Stimulated activated naive CD8-positive, alpha-beta T cell treated with anti-CD3 and anti-CD28 coated beads, Interleukin-15, Interleukin-2, amounts not matched to agents 100 ng/mL and 50 ng/mL, for 24 hours (primary cell): ENCODE measurements around the gene KLRD1.
"Not testable (repeated sequence)": the region's sequence is repeated elsewhere in the genome, so short reads cannot be mapped to it uniquely, and the experiment has no call there.

Experiments used
- H3K27ac Mint-ChIP-seq: one replicate; pipeline ENCODE4 v1.8.0; 2021; ENCODE audit warnings: mild to moderate bottlenecking, mixed read lengths
- H3K27me3 Mint-ChIP-seq: one replicate; pipeline ENCODE4 v1.8.0; 2021; ENCODE audit warnings: mixed read lengths
- H3K36me3 Mint-ChIP-seq: one replicate; pipeline ENCODE4 v1.8.0; 2021; ENCODE audit warnings: low read depth, mixed read lengths
- H3K4me1 Mint-ChIP-seq: one replicate; pipeline ENCODE4 v1.8.0; 2021; ENCODE audit warnings: low read depth, mixed read lengths
- H3K4me3 Mint-ChIP-seq: one replicate; pipeline ENCODE4 v1.8.0; 2021; ENCODE audit warnings: mild to moderate bottlenecking, mixed read lengths
- H3K9me3 Mint-ChIP-seq: one replicate; pipeline ENCODE4 v1.8.0; 2021; ENCODE audit warnings: mixed read lengths

Gene KLRD1

DNA sequence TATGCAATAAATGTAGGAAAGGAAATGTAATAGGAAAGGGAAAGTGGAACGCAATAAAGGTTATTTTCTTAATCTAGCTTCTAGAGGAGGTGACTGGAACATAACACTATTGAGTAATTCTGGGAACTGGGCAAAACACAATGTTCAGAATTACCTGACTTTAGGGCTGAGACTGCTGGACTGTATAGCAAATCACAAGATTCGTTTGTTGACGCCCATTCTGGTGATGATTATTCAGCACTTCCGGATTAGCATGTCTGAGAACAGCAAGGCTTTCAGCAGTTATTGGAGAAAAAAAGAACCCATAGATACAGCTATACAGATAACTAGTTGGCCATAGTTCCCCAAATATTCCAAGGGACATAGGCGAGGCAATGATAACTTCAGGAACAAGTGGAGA, 2.3 kb upstream of the KLRD1 start:
- Mint-ChIP-seq H3K9me3 (peaks cover 4% of the 10 kb centered on the region), H3K4me1 (peaks cover 70% of the 10 kb centered on the region), H3K4me3 (peak overlapping the region; percentile 73), H3K27ac (peak overlapping the region; percentile 88), H3K36me3 (peaks cover 11% of the 10 kb centered on the region), H3K27me3 (peaks cover 3% of the 10 kb centered on the region)

DNA sequence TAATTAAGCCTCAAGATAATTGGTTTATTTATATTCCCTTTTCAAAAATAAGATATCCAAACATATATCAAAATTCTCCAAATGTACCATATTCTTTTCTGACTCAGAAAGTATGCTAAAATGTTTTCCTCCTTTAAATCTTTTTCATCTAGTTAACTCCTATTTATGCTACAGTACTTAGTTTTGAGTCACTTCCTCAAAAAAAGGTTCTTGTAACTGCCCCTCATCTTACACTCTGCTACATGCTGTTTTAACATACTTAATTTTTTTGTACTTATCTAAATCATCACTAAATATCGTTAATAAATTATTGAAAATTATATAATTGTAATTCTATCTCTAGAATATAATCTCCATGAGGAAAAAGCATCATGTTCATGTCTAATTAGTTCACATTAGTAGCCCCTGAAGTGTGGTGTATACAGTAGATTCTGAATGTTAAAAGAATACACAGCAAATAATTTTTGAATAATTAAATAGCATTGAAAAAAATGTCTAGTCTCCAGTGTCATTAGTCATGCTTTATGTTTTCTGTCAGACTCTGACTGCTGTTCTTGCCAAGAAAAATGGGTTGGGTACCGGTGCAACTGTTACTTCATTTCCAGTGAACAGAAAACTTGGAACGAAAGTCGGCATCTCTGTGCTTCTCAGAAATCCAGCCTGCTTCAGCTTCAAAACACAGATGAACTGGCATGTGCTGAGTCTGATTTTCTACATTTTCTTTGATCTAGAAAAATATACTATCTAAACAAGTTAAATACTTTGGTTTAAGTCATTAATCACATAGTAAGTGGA, 3.5 kb downstream of the KLRD1 start:
- Mint-ChIP-seq H3K4me3 (peak overlapping the region; percentile 30), H3K9me3 (no peaks in the 10 kb centered on the region), H3K4me1 (peaks cover 24% of the 10 kb centered on the region), H3K36me3 (no peaks in the 10 kb centered on the region), H3K27me3 (no peaks in the 10 kb centered on the region), H3K27ac (no peak overlapping the region)

DNA sequence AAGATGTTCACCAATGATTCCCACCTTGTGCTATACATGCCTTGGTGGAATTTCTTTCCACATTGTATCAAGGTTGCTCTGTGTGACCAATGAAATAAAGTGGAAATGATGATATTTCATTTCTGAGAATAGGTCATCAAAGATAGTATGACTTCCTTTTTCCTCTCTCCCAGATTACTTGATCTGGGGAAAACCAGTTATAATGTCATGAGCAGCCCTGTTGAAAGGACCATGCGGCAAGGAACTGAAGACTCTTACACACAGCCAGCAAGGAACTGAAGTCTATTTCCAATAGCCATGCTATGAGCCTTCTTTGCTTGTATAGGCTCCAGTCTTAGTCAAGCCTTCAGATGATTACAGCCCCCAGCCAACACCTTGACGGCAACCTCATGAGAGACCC, 11.7 kb downstream of the KLRD1 start:
- H3K36me3 Mint-ChIP-seq, result peaks cover 27% of the 10 kb centered on the region
- no peaks in the 10 kb centered on the region for H3K27me3 Mint-ChIP-seq
- H3K9me3 Mint-ChIP-seq, result peaks cover 6% of the 10 kb centered on the region
- H3K4me1 Mint-ChIP-seq, result peaks cover 60% of the 10 kb centered on the region
- H3K4me3 Mint-ChIP-seq, result peak overlapping the region; percentile 62
- H3K27ac Mint-ChIP-seq, result peak overlapping the region; percentile 94

DNA sequence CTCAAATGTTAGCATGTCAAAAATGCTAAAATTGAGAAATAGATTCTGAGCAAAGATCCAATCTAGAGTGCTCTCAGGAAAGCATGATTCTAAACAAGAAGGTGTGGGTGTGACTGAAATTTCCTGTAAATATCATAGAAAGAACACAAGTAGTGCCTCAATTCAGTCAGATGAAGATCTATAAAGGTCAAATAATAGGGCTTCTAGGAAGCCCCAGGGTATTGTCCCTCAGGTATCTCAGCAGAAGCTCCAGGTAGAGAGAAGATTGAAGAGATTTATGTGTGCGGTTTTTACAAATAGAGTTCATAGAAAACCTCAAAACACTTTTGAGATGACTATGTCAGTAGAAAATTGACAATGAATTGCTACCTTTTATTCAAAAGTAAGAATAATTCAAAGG, 13.0 kb downstream of the KLRD1 start:
- Mint-ChIP-seq H3K4me1 (peaks cover 64% of the 10 kb centered on the region), H3K27ac (peak overlapping the region; percentile 94), H3K27me3 (no peaks in the 10 kb centered on the region), H3K36me3 (peaks cover 27% of the 10 kb centered on the region), H3K9me3 (peaks cover 10% of the 10 kb centered on the region), H3K4me3 (peak overlapping the region; percentile 57)

DNA sequence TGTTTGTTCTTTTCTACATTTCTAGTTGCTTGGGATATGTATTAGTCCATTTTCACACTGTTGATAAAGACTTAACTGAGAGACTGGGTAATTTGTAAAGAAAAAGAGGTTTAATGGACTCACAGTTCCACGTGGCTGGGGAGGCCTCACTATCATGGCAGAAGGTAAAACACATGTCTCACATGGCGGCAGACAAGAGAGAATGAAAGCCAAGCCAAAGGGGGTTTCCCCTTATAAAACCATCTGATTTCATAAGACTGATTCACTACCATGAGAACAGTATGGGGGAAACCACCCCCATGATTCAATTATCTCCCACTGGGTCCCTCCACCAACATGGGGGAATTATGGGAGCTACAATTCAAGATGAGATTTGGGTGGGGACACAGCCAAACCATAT, 21.0 kb downstream of the KLRD1 start:
- Mint-ChIP-seq H3K9me3 (peaks cover 24% of the 10 kb centered on the region), H3K36me3 (peaks cover 30% of the 10 kb centered on the region), H3K4me1 (peaks cover 47% of the 10 kb centered on the region)
- H3K27me3 Mint-ChIP-seq, H3K4me3 Mint-ChIP-seq, H3K27ac Mint-ChIP-seq: not testable (repeated sequence)

DNA sequence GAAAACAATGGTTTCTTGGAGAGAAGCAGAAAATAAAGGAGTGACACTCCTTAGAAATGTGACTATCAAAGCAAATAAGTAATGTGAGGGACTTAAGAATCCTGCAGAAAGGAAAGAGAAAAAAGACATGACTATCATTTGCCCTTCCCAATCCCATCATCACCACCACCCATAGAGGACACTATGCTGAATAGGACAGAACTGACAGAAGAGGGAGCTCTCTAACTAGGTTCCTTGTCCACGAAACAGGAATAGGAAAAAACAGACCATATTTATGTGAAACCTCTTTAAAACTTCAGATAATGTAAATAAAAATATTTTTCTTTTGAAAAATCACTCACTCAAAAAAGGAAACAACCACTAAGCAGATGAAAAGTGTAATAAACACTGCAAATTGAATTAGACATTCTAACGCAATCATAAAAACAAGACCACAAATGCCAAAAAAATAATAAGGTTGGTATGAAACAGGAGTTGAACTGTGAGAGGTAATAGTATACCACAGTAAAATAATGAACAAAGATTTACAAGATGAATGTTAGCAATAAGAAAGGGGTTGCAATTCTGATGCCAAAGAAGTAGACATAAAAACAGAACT, 24.1 kb downstream of the KLRD1 start:
- H3K27me3 Mint-ChIP-seq, result no peaks in the 10 kb centered on the region
- H3K27ac Mint-ChIP-seq, result no peak overlapping the region
- H3K9me3 Mint-ChIP-seq, result peaks cover 18% of the 10 kb centered on the region

DNA sequence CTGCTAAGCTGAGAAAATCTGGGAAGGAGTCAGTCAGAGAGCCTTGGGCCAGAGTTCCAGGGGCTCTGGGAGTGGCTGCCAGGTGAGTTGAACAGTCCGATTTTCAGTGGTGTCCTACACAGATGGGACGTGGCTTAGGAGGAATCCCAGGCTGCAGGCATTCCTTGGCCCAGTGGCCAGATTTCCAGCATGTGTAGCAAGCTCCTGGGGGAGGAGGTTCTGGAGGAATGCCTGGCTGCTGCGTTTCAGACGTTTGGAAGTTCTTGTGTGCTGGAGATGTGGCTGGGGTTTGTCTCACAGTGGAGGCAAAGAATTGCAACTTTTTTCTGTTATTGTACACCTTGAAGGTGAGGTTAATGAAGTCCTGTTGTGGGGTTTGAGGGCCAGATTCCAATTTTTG, 28.5 kb downstream of the KLRD1 start:
- not testable (repeated sequence) for H3K4me3 Mint-ChIP-seq, H3K9me3 Mint-ChIP-seq, H3K27me3 Mint-ChIP-seq, H3K36me3 Mint-ChIP-seq, H3K27ac Mint-ChIP-seq
- H3K4me1 Mint-ChIP-seq, result peaks cover 17% of the 10 kb centered on the region

More for the DNA sequence above, 24.1 kb downstream of the KLRD1 start:
- H3K36me3 Mint-ChIP-seq, result peaks cover 27% of the 10 kb centered on the region
- peaks cover 37% of the 10 kb centered on the region for H3K4me1 Mint-ChIP-seq
- H3K4me3 Mint-ChIP-seq, result peak overlapping the region; percentile 15

DNA sequence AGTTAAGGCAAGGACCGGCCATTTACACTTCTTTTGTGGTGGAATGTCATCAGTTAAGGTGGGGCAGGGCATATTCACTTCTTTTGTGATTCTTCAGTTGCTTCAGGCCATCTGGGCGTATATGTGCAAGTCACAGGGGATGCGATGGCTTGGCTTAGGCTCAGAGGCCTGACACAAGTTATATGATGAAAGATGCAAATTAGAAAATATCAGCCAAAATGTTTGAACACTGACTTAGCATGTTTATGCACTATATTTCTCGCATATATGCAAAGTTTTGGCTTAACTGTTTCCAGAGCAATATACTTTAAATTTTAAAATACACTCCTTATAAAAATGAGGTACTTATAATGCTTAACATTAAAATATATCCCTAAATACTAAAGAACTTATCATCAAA, 30.8 kb downstream of the KLRD1 start:
- H3K36me3 Mint-ChIP-seq, H3K27me3 Mint-ChIP-seq, H3K4me3 Mint-ChIP-seq, H3K27ac Mint-ChIP-seq, H3K9me3 Mint-ChIP-seq: not testable (repeated sequence)
- H3K4me1 Mint-ChIP-seq, result peaks cover 11% of the 10 kb centered on the region

DNA sequence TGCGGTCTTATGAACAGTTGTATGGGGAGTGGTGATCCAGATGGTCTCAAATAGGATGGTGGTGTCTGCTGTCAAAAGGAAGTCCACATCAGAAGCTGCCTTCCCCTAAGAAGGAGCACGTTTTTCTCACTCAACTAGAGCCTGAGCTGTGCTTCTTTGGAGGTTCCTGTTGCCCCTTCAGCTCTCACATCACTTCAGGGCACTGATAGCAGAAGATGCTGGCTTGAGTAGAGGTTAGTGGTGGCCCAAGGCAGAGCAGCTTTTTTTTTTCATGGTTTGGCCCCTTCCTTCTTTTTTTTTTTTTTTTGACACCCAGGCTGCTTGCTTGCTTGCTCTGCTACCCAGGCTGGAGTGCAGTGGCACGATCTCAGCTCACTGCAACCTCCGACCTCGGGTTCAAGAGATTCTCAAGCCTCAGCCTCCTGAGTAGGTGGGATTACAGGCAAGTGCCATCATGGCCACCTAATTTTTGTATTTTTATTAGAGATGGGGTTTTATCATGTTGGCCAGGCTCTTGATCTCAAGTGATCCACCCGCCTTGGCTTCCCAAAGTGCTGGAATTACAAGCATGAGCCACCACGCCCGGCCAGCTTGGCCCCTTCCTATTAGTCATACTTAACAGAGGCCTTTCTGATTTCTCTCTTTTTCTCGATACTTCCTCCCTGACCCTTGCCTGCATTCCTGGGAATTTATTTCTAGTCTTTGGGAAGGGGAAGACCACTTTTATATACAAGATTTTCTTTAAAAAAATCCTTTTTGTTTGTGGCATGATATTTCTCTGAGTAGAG, 31.6 kb downstream of the KLRD1 start:
- Mint-ChIP-seq H3K27ac (no peak overlapping the region), H3K4me1 (peaks cover 11% of the 10 kb centered on the region), H3K36me3 (peaks cover 5% of the 10 kb centered on the region), H3K27me3 (no peaks in the 10 kb centered on the region), H3K4me3 (no peak overlapping the region), H3K9me3 (peaks cover 15% of the 10 kb centered on the region)

DNA sequence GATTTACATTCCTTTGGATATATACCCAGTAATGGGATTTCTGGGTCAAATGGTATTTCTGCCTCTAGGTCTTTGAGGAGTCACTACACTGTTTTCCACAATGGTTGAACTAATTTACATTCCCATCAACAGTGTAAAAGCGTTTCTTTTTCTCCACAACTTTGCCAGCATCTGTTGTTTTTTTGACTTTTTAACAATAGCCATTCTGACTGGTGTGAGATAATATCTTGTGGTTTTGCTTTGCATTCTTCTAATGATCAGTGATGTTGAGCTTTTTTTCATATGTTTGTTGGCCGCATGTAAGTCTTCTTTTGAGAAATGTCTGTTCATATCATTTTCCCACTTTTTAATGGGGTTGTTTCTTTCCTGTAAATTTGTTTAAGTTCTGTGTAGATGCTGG, 33.3 kb downstream of the KLRD1 start:
- peaks cover 15% of the 10 kb centered on the region for H3K9me3 Mint-ChIP-seq
- H3K27ac Mint-ChIP-seq, H3K4me3 Mint-ChIP-seq, H3K27me3 Mint-ChIP-seq, H3K36me3 Mint-ChIP-seq: not testable (repeated sequence)
- H3K4me1 Mint-ChIP-seq, result peaks cover 11% of the 10 kb centered on the region

DNA sequence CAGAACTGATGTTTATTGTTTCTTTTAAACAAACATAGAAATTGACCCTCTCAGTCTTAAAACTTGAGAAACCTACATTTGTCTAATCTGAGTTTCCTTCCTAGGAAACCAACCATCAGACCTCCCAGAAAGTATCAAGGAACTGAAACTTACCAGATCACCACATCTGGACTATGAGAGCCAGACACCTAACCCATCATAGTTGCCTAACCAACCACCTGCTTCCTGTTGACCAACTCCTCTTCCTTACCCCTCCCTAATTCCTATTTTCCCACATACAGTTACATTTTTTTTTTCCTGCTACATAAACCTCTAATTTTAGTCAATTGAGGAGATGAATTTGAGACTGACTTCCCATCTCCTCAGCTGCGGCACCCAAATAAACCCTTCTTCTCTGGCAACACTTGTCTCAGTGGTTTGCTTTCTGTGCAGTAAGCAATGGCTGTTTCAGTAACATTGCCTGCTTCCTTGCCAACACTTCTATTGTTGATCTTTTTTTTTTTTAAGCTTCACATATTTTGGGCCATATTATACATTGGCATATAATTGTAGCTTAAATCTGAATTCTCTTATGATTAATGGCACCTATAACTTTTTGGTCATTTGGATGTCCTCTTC, 34.3 kb downstream of the KLRD1 start:
- Mint-ChIP-seq H3K27me3 (no peaks in the 10 kb centered on the region), H3K36me3 (peaks cover 5% of the 10 kb centered on the region), H3K9me3 (peaks cover 15% of the 10 kb centered on the region), H3K4me3 (no peak overlapping the region), H3K4me1 (peaks cover 11% of the 10 kb centered on the region), H3K27ac (peak overlapping the region; percentile 47)

DNA sequence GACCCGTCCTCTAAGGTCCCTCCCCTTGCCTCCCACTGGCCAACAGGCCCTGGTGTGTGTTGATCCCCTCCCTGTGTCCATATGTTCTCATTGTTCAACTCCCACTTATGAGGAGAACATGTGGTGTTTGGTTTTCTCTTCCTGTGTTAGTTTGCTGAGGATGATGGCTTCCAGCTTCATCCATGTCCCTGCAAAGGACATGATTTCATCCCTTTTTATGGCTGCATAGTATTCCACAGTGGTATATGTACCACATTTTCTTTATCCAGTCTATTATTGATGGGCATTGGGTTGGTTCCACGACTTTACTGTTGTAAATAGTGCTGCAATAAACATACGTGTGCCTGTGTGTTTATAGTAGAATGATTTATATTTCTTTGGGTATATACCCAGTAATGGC, 43.8 kb downstream of the KLRD1 start:
- not testable (repeated sequence) for H3K27ac Mint-ChIP-seq, H3K27me3 Mint-ChIP-seq, H3K4me3 Mint-ChIP-seq, H3K4me1 Mint-ChIP-seq
- peaks cover 20% of the 10 kb centered on the region for H3K36me3 Mint-ChIP-seq
- H3K9me3 Mint-ChIP-seq, result peaks cover 37% of the 10 kb centered on the region

DNA sequence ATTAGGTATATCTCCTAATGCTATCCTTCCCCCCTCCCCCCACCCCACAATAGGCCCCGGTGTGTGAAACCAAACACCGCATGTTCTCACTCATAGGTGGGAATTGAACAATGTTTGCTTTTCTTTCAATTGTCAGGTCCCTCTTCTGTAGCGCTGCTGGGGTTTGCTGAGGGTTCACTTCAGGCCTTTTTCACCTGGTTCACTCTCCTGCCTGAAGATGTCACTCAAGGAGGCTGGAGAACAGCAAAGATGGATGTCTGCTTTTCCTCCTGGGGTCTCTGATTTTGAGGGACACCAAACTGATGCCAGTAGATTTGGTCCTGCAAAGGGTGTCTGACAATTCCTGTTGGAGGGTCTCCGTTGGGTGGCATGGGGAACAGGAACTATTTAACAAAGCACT, 46.4 kb downstream of the KLRD1 start:
- H3K4me1 Mint-ChIP-seq, result peaks cover 4% of the 10 kb centered on the region
- H3K9me3 Mint-ChIP-seq, result peaks cover 33% of the 10 kb centered on the region
- no peak overlapping the region for H3K4me3 Mint-ChIP-seq
- no peaks in the 10 kb centered on the region for H3K27me3 Mint-ChIP-seq
- peaks cover 38% of the 10 kb centered on the region for H3K36me3 Mint-ChIP-seq
- no peak overlapping the region for H3K27ac Mint-ChIP-seq

DNA sequence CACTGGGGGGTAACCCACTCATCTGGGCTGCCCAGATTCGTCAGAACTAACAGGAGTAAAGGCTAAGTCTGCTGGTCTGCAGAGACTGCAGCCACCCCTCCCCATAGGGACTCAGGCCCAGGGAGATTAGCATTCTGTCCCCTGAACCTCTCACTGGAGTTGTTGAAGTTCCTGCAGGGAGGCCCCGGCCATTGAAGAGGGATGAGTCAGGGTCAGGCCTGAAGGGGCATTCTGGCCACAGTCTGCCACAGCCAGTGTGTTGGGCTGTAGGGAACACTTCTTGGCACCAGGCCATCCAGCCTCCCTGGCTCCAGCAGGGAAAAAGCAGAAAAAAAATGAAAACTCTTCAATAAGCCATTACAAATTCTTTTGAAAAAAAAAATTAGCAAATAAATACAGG, 46.8 kb downstream of the KLRD1 start:
- H3K27ac Mint-ChIP-seq, result no peak overlapping the region
- H3K4me1 Mint-ChIP-seq, result peaks cover 7% of the 10 kb centered on the region
- H3K36me3 Mint-ChIP-seq, result peaks cover 41% of the 10 kb centered on the region
- H3K27me3 Mint-ChIP-seq, result no peaks in the 10 kb centered on the region
- H3K4me3 Mint-ChIP-seq, result no peak overlapping the region
- peaks cover 33% of the 10 kb centered on the region for H3K9me3 Mint-ChIP-seq

DNA sequence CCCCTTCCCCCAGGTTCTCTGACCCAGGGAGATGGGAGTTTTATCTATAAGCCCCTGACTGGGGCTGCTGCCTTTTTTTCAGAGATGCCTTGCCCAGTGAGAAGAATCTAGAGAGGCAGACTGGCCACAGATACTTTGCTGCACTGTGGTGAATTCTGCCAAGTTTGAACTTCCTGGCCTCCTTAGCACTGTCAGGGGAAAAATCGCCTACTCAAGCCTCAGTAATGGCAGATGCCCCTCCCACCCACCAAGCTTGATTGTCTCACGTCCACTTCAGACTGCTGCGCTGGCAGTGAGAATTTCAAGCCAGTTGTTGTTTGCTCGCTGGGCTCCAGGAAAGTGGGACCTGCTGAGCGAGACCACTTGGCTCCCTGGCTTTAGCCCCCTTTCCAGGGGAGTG, 50.5 kb downstream of the KLRD1 start:
- H3K4me3 Mint-ChIP-seq, result no peak overlapping the region
- peaks cover 55% of the 10 kb centered on the region for H3K36me3 Mint-ChIP-seq
- H3K9me3 Mint-ChIP-seq, result peaks cover under 1% of the 10 kb centered on the region
- H3K4me1 Mint-ChIP-seq, result peaks cover 7% of the 10 kb centered on the region
- no peak overlapping the region for H3K27ac Mint-ChIP-seq
- H3K27me3 Mint-ChIP-seq, result no peaks in the 10 kb centered on the region
